Activated T-cell treated with anti-CD3 and anti-CD28 coated beads, Interleukin-2, amount 50 U/mL, for 1 hour (primary cell): ENCODE results near the gene PSMB11.

Experiments
- DNase-seq: peaks from one replicate; pipeline ENCODE4 v3.0.0-alpha.2; 2020

Gene PSMB11

DNA sequence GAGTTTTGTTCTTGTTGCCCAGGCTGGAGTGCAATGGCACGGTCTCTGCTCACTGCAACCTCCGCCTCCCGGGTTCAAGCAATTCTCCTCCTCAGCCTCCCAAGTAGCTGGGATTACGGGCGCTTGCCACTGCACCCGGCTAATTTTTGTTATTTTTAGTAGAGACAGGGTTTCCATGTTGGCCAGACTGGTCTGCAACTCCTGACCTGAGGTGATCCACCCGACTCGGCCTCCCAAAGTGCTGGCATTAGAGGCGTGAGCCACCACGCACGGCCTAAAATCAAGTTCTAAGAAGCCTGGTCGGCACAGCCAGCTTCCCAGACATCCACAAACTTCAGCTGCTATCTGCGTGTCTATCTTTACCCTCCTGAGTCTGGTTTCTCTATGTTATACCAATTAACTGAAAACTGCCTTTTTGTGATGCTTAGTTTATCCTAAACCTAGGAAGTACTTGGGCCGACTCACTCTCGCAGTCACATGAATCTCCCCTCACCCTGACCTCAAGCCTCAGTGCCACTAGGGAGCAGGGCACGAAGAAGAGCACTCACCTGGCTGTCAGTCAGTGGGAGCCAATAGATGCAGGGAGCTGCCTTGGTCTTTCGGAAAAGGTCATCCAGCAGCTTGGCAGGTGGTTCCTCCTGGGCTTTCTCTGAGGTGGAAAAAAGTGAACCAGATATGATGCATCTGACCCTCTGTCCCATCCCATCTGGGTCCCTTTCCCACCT lies 18.7 kb downstream of the PSMB11 start:
- no peak for DNase-seq

DNA sequence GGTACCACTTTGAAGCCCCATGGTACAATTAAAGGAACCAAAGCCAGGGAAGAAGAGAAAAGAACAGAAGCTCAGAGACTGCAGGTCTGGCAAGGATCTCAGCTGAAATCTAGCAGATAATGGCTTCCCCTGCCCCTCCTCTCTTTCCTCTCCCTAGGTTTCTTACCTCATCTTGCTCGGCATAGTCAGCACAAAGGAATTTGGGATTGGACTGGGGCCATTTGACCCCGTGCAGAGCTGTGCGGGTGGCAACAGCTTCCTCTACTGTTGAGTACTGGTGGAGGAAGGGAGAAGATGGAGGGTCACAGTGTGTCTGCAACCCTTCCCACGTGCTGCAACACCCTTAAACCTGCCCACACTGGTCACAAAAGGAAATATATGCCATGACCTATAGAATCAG lies 20.0 kb downstream of the PSMB11 start:
- no peak for DNase-seq

DNA sequence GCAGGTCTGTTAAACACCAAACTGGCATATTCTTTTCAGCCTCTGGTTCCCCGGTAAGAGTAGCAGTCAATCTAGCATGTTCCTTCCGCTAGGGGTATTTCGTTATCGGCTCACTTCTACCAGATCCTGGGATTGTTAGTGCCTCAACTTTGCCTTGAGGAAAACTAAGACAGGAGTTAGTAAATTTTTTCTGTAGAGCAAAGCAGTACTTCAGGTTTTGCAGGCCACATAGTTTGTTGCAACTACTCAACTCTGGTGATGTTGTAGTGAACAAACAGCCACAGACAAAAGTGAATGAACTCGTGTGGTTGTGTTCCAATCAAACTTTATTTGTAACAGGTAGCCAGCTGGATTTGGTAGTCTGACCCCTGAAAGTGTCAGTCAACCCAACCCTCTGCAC lies 21.6 kb downstream of the PSMB11 start:
- DNase-seq: no peak

DNA sequence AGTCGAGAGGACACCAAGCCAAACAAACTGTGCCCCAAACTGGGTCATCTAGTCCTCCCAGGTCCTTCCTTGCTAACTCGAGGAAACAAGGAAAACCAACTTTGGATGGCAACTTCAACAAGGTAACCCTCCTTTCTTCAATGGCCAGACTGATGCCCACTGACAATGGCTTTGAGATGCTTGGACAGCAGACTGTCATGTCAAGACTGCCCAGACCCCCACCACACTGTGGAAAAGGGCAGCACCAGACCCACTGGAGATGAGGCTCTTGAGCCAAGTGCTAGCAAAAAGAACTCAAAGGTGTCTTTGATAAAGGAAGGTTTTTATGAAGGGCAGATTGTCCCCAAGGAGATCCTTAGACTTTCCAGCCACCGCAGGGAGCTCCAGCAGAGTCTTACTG lies 24.4 kb downstream of the PSMB11 start:
- no peak for DNase-seq

- DNase-seq: no peak
These were observed 25.1 kb downstream of the PSMB11 start for GRCh38 chr14:23066855-23067744.

DNA sequence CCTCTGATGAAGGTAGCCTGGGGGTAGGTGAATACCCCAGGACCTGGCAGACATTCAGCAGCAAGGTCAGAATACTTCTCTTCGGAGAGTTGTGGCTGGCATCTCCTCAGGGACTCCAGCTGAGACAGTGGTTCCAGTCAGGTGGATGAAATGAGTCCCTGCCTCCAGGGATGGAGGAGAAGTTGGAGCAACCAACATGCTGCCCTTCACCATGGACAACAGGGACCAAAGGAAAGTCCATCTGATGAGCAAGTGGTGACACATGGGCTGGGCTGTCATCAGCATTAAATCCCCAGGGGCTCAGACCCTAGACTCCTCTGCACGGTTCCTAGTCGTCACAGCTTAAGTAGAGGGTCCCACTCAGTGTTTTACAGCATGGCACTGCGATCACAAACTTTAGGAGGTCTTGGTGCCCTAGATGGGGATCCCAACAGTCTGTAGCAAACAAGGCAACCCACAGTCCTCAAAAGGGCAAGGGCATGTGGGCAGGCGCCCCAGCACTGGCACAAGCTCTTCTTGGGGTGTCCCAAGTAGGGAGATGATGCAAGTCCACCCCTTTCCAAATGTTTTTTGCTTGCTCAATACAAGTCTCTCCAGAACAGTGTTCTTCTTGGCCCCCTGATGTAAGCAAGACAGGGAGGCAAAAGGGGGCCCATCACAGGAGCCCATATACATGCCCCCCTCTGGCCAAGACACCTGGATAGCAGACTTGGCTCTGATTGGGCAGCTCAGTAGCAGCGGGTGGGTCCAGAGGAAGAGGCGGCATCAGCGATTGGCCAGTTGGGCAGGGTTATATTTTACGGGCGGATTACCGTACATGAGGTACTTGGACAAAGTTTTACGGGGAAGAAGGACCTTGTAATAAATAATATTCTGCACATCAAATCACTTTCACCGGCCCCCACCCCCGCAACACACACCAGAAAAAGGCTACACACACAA lies 26.1 kb downstream of the PSMB11 start:
- DNase-seq: no peak

DNA sequence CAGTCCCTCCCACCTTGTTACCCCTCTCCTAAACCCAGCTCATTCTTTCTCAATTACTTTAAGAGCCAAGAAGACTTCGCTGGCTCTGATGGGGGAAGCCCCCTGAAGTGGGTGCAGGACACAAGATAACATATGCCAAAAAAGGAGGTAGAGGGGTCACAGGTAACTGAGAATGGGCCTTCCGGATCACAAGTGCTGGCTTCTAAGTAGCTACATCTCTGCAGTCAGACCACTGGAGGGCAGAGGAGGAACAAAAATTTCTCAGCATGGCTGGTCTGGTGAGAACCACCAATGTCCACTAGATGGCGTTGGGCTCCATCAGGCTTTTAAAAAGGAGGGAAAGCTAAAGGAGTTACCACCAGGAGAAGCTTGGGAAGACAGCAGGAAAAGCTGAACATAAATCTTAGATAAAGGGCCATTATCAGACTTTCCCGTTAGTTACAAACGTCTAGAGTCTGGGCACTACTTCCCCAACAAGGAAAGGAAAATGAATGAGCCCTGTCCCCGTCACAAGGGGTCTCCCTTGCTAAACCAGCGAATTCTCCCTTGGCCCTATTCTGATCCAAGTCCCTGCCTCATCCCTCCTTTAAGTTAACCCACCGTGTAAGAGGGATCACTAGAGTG lies 26.9 kb downstream of the PSMB11 start:
- DNase-seq: peak; percentile 66

DNA sequence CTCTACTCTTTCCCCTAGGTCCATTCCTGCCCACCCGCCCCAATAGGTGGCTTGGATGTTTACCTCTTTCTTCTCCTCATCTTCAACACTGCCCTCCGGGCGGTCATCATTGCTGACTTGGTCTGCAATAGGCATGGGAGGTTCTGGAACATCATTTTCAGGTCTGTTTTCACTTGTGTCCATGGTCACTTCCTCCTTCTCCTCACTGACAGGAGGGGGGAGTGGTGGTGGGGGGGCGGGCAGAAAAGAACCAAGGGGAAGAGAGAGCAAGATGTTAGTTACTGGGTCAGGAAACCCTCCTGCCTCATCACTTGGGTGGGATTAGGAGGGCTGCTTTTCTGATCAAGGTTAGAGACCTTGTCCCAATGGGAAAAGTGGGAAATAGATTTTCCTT lies 27.4 kb downstream of the PSMB11 start:
- no peak for DNase-seq

GRCh38 chr14:23070262-23071129 lies 28.5 kb downstream of the PSMB11 start:
- no peak for DNase-seq

DNA sequence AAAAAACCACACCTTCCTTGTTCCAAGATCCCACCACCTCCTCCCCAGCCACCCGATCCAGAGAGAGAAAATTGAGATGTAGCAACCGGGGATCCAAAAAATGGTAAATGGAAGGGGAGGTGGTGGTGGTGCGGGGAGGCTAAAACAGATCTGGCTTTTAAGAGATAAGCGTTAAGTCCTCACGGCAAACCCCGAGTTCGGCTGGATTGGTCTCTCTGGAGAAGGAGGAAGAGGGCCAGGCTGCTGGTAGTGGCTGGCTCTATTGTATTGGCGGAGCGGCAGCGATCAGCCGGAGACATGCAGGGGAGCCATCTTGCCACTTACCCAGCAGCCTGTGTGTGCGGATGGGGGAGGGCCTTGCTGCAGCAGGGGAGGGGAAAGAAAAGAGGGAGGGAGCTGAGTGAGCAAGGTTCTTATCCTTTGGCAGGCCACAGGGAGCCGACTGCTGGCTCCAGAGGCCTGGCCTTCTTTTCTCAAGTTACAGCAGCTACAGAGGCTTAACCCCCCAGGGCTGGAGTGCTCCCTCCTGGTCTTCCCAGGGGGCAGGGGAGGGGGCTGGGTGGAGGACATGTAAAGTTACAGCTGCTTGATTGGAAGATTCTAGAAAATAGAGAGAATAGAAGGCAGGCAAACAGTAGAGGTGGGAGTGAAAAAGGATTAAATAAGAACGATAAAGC lies 29.4 kb downstream of the PSMB11 start:
- DNase-seq: peak; percentile 76

- DNase-seq: no peak
These were observed 30.0 kb downstream of the PSMB11 start for GRCh38 chr14:23071921-23072539.

DNA sequence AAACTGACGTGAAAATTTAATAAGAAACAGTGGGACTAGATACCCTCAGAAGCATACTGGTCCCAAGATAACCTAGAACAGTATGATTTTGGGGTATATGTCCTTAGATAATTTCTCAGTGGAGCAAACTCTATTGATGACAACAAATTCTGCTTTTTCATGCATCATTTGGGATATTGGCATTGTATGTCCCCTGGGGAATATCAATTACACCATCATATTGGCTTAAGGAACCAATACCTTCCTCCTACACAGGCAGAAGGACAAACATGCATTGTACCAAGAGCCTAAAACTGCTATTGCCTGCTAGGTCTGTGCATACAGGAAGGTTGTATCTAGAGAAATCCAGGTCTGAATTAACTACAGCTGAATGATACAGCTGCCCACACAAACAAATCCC lies 32.9 kb downstream of the PSMB11 start:
- no peak for DNase-seq

GRCh38 chr14:23076785-23077408 lies 34.9 kb downstream of the PSMB11 start:
- DNase-seq: no peak

DNA sequence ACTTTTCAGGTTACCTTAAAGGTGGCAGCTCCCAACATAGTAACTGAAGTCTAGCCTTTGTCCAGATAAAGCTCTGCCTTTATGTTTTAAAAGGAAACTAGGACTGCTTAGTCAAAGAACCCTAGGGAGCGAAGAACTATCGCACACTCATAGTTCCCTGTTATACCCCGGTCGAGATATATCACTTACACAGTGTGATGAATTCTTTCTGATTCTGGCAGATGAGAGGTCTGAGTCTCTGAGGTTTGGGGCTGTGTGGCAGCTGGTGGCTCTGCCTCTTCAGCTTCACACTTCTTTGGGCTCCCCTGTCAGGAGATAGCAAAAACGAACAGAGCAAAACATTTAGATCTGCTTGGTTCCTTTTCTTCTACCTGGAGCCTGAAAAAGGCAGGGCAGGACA lies 36.0 kb downstream of the PSMB11 start:
- DNase-seq: no peak

- no peak for DNase-seq
These were observed 36.7 kb downstream of the PSMB11 start for GRCh38 chr14:23078692-23079116.

DNA sequence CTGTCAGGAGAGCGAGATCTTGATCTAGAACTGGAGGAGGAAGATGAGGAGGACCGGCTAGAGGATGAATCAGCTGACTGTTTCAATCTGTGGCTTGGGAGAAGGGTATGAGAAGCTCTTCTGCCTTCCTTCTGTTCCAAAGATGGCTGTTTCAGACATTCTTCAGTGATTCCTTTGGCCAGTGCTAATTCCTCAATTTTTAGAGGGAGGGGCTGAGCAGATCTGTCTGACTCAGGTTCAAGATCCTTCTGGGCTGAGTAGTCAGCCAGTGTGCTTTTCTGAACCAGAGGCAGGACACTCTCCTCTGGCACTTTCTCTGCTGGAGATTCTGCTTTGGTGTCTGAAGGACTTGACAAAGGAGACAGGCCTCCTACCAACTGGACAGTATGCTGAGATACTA lies 37.7 kb downstream of the PSMB11 start:
- no peak for DNase-seq

DNA sequence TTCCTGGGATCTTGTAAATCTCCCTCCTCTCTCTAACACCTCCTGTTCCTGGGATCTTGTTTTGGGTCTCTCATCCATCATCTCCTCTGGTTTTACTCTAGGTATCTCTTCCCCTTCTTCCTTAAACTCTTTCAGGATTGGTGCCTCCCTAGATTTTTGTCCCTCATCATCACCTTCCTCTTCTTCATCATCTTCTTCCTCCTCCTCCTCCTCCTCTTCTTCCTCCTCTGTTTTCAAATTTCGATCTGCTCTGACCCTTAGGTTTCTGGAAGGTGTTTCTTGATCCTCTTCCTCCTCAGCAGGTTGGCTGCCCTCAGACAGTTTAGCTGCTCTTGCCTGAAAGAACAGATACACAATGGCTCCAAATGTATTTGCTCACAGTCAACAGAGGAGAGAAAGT lies 38.5 kb downstream of the PSMB11 start:
- no peak for DNase-seq

GRCh38 chr14:23085458-23085857 lies 43.4 kb downstream of the PSMB11 start:
- DNase-seq: no peak

DNA sequence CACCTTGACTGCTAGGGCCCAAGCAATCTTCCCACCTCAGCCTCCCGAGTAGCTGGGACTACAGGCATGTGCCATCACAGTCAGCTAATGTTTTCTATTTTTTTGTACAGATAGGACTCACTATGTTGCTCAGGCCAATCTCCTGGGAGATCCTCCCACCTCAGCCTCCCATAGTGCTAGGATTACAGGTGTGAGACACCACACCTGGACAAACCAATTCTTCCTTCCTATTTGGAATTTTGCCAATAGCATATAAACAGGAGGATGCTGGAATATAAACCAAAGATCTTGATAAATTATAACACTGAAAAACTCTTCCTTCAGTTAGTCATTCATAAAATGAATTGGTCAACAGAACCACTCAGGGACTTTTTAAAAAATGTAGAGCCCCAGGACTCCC lies 44.6 kb downstream of the PSMB11 start:
- DNase-seq: no peak
